Prostate gland (tissue), 2 donors: ENCODE measurements around the gene GRIA4. TPM values are rescaled to one million over a fixed set of nuclear protein-coding genes. Genes with fewer than 3 reads are reported as not detected.
"Not testable (repeated sequence)": the region's sequence is repeated elsewhere in the genome, so short reads cannot be mapped to it uniquely, and the experiment has no call there.

ENCODE experiments used
- DNase-seq: peaks from one replicate; pipeline ENCODE4 v3.0.0-alpha.2; 2019; ENCODE audit warnings: low spot score
- H3K27ac ChIP-seq, 2 donors: fragments of 200-600 bp; sonication (generic); 2 replicates each; pipeline ENCODE4 v1.5.1; 2017 to 2019
- H3K27me3 ChIP-seq: fragments of 200-600 bp; sonication (generic); replicated peaks from 2 replicates; pipeline ENCODE4 v1.5.1; 2019; ENCODE audit not compliant: insufficient read depth
- H3K36me3 ChIP-seq, 2 donors: fragments of 200-600 bp; sonication (generic); 1 replicate in 1 of 2; 2 replicates in 1 of 2; pipeline versions ENCODE4 v1.5.1 to v1.8.1; 2017 to 2019
- H3K4me1 ChIP-seq: fragments of 200-600 bp; sonication (generic); replicated peaks from 2 replicates; pipeline ENCODE4 v1.5.1; 2019
- H3K4me3 ChIP-seq, 2 donors: fragments of 200-600 bp; sonication (generic); 2 replicates each; pipeline ENCODE4 v1.5.1; 2017 to 2019
- H3K9me3 ChIP-seq: fragments of 200-600 bp; sonication (generic); 2 replicates; pipeline ENCODE4 v1.5.1; 2017
- CTCF ChIP-seq, 4 experiments: fragments of 200-600 bp in 2 of 4; fragments of 450-650 bp in 2 of 4; sonication (generic) in 2 of 4; IDR thresholded peaks; 1 replicate in 3 of 4; 2 replicates in 1 of 4; pipeline ENCODE4 v1.5.1; 2016 to 2019; ENCODE audit warnings: antibody characterized with exemption in 4 of 4, mild to moderate bottlenecking in 2 of 4, moderate library complexity in 2 of 4
- POLR2A ChIP-seq: fragments of 450-650 bp; IDR thresholded peaks from one replicate; pipeline ENCODE4 v1.6.1; 2016; ENCODE audit warnings: antibody characterized with exemption, mild to moderate bottlenecking
- POLR2AphosphoS5 ChIP-seq: sonication (generic); formaldehyde crosslinking; IDR thresholded peaks from one replicate; pipeline ENCODE4 v1.6.1; 2017; ENCODE audit warnings: antibody characterized with exemption
- WGBS: methylation state at CpG from one replicate; pipeline ENCODE4 v1.1.5; 2018; 5-methylcytosine and 5-hydroxymethylcytosine counted together
- intact Hi-C: fragments of 100-400 bp; cut with DNase I; formaldehyde crosslinking; loops from one replicate; pipeline ENCODE4 v1.14.2; 2022
- total RNA-seq, 2 donors: library from RNA; depleted of rRNA; stranded (reverse); fragments of >200 nt; gene quantifications; one replicate each; pipeline ENCODE4 v1.1.0, GENCODE V29; 2016

Gene GRIA4
- total RNA-seq, 2 donors from 2014 or later, result not detected

- H3K27ac ChIP-seq, result no peak overlapping the region
- no peaks in the 10 kb centered on the region for H3K4me1 ChIP-seq
- H3K36me3 ChIP-seq, result no peaks in the 10 kb centered on the region
- peaks cover 5% of the 10 kb centered on the region for H3K27me3 ChIP-seq
- intact Hi-C loops, result no loop called here
- DNase-seq, result no peak
- no peaks in the 10 kb centered on the region for H3K9me3 ChIP-seq
- H3K4me3 ChIP-seq, result no peak overlapping the region
- TF ChIP-seq POLR2A, result no peak
- no peak for TF ChIP-seq CTCF (IDR thresholded peaks at IDR 0.05)
- no peak for TF ChIP-seq POLR2AphosphoS5
- 54% methylated on average over 2 of the region's 2 CpGs for WGBS
Observed at GRCh38 chr11:105867742-105868141, 257.9 kb downstream of the GRIA4 start.

GRCh38 chr11:105868762-105869285, 259.0 kb downstream of the GRIA4 start:
- intact Hi-C loops, result no loop called here
- Histone ChIP-seq H3K4me1 (no peaks in the 10 kb centered on the region), H3K36me3 (no peaks in the 10 kb centered on the region), H3K27me3 (peaks cover 5% of the 10 kb centered on the region), H3K27ac (no peak overlapping the region), H3K9me3 (no peaks in the 10 kb centered on the region), H3K4me3 (no peak overlapping the region)
- 84% methylated on average over 4 of the region's 4 CpGs for WGBS
- no peak for TF ChIP-seq POLR2A
- TF ChIP-seq POLR2AphosphoS5, result no peak
- no peak for TF ChIP-seq CTCF (IDR thresholded peaks at IDR 0.05)
- no peak for DNase-seq

- Histone ChIP-seq H3K4me3 (no peak overlapping the region), H3K36me3 (no peaks in the 10 kb centered on the region), H3K9me3 (no peaks in the 10 kb centered on the region), H3K4me1 (no peaks in the 10 kb centered on the region), H3K27ac (no peak overlapping the region), H3K27me3 (peaks cover 3% of the 10 kb centered on the region)
- intact Hi-C loops, result no loop called here
- TF ChIP-seq CTCF (IDR thresholded peaks at IDR 0.05) (no peak), POLR2A (no peak), POLR2AphosphoS5 (no peak)
- no peak for DNase-seq
- 73% methylated on average over 8 of the region's 8 CpGs for WGBS
Observed at GRCh38 chr11:105870516-105871113, 260.7 kb downstream of the GRIA4 start.

- Histone ChIP-seq H3K4me3 (no peak overlapping the region), H3K9me3 (no peaks in the 10 kb centered on the region), H3K27ac (no peak overlapping the region), H3K36me3 (no peaks in the 10 kb centered on the region), H3K27me3 (no peaks in the 10 kb centered on the region), H3K4me1 (no peaks in the 10 kb centered on the region)
- DNase-seq, result no peak
- no peak for TF ChIP-seq POLR2A
- no peak for TF ChIP-seq CTCF (IDR thresholded peaks at IDR 0.05)
- TF ChIP-seq POLR2AphosphoS5, result no peak
- intact Hi-C loops, result no loop called here
- WGBS, result 94% methylated on average over 3 of the region's 3 CpGs
Observed at GRCh38 chr11:105878510-105878909, 268.6 kb downstream of the GRIA4 start.

GRCh38 chr11:105878927-105879326, 269.1 kb downstream of the GRIA4 start:
- H3K4me3 ChIP-seq, H3K36me3 ChIP-seq, H3K27me3 ChIP-seq, DNase-seq, intact Hi-C loops, H3K27ac ChIP-seq, H3K4me1 ChIP-seq, H3K9me3 ChIP-seq: not testable (repeated sequence)
- 95% methylated on average over 5 of the region's 5 CpGs for WGBS
